Measurements from ENCODE around the gene MCRIP2. TPM values are rescaled to one million over a fixed set of nuclear protein-coding genes. Genes with fewer than 3 reads are reported as not detected.
"Not testable (repeated sequence)": the region's sequence is repeated elsewhere in the genome, so short reads cannot be mapped to it uniquely, and the experiment has no call there.

The MCRIP2 gene
- total and polyA plus RNA-seq, 12 donors: 7.1 to 253 (median 150) TPM

GRCh38 chr16:595942-596735 is 45.5 kb upstream of the MCRIP2 start:
- Histone ChIP-seq H3K4me3 (no peak overlapping the region), H3K4me1 (replicated peaks in 1 of 2) (peaks cover 9 to 18% of the 10 kb centered on the region in 2 donors), H3K27ac (no peak overlapping the region), H3K9me3 (replicated peaks in 1 of 3) (no peaks in the 10 kb centered on the region), H3K27me3 (no peaks in the 10 kb centered on the region), H3K36me3 (replicated peaks in 1 of 2) (peaks cover 0 to 3% of the 10 kb centered on the region in 2 donors)
- intact Hi-C loops (cut with DNase I): no loop called here
- no peak for TF ChIP-seq POLR2A (IDR thresholded peaks at IDR 0.05)
- no peak for TF ChIP-seq CTCF (IDR thresholded peaks at IDR 0.05)
- DNase-seq: no peak
- WGBS, 4 donors: 86 to 92% (median 89%) methylated on average over 24 to 34 of the region's 34 CpGs

- no peak overlapping the region for H3K27ac ChIP-seq
- no peaks in the 10 kb centered on the region for H3K27me3 ChIP-seq
- no peaks in the 10 kb centered on the region for H3K9me3 ChIP-seq (replicated peaks in 1 of 3)
- H3K4me1 ChIP-seq (replicated peaks in 1 of 2): peaks cover 7 to 15% of the 10 kb centered on the region in 2 donors
- no peak for TF ChIP-seq POLR2A (IDR thresholded peaks at IDR 0.05)
- TF ChIP-seq CTCF (IDR thresholded peaks at IDR 0.05): no peak
- peaks cover 0 to 3% of the 10 kb centered on the region in 2 donors for H3K36me3 ChIP-seq (replicated peaks in 1 of 2)
- DNase-seq: no peak
- H3K4me3 ChIP-seq: no peak overlapping the region
- WGBS, 4 donors: 90 to 95% (median 94%) methylated on average over 11 to 12 of the region's 12 CpGs
- intact Hi-C loops (cut with DNase I): no loop called here
Measured at GRCh38 chr16:596736-597060, 44.9 kb upstream of the MCRIP2 start.

GRCh38 chr16:597655-598054 is 44.0 kb upstream of the MCRIP2 start:
- H3K36me3 ChIP-seq (replicated peaks in 1 of 2); H3K4me1 ChIP-seq (replicated peaks in 1 of 2); H3K27me3 ChIP-seq; H3K9me3 ChIP-seq (replicated peaks in 1 of 3); intact Hi-C loops (cut with DNase I); DNase-seq; H3K27ac ChIP-seq; H3K4me3 ChIP-seq: not testable (repeated sequence)
- WGBS, 4 donors: 95 to 98% (median 97%) methylated on average over 2 to 7 of the region's 7 CpGs

- no peak for DNase-seq
- Histone ChIP-seq H3K4me1 (replicated peaks in 1 of 2) (no peaks in the 10 kb centered on the region), H3K36me3 (replicated peaks in 1 of 2) (peaks cover 0 to 3% of the 10 kb centered on the region in 2 donors), H3K4me3 (no peak overlapping the region), H3K9me3 (replicated peaks in 1 of 3) (no peaks in the 10 kb centered on the region), H3K27me3 (no peaks in the 10 kb centered on the region), H3K27ac (no peak overlapping the region)
- intact Hi-C loops (cut with DNase I): no loop called here
- 95 to 98% (median 96%) methylated on average over 36 to 43 of the region's 43 CpGs for WGBS, 4 donors
- TF ChIP-seq POLR2A (IDR thresholded peaks at IDR 0.05) (no peak), CTCF (IDR thresholded peaks at IDR 0.05) (no peak)
Measured at GRCh38 chr16:598823-599739, 42.5 kb upstream of the MCRIP2 start.

Measured in adrenal gland (tissue), 12 donors.